Measurements from ENCODE around the gene CREB3L1. TPM values are rescaled to one million over a fixed set of nuclear protein-coding genes. Genes with fewer than 3 reads are reported as not detected.
"Not testable (repeated sequence)": the region's sequence is repeated elsewhere in the genome, so short reads cannot be mapped to it uniquely, and the experiment has no call there.

Gene CREB3L1
- total RNA-seq, 2 donors from 2014 or later: not detected

- no peaks in the 10 kb centered on the region for H3K9me3 Mint-ChIP-seq
- no peak overlapping the region for H3K27ac Mint-ChIP-seq
- no peaks in the 10 kb centered on the region for H3K36me3 Mint-ChIP-seq
- H3K4me1 Mint-ChIP-seq (ENCODE audit: low read depth in 2 of 2): no peaks in the 10 kb centered on the region
- ATAC-seq: peak; percentile 24 to 33
- DNase-seq (ENCODE audit: low spot score): no peak
- no peak overlapping the region for H3K4me3 Mint-ChIP-seq
- H3K27me3 Mint-ChIP-seq: peaks cover 0 to 3% of the 10 kb centered on the region in 2 donors
Observed at GRCh38 chr11:46253258-46254132, 24.0 kb upstream of the CREB3L1 start.

- H3K36me3 Mint-ChIP-seq: no peaks in the 10 kb centered on the region
- ATAC-seq: no peak
Observed at GRCh38 chr11:46254133-46254491, 23.4 kb upstream of the CREB3L1 start.

GRCh38 chr11:46256540-46257001 lies 20.9 kb upstream of the CREB3L1 start:
- Mint-ChIP-seq H3K27me3 (peaks cover 0 to 3% of the 10 kb centered on the region in 2 donors), H3K36me3 (no peaks in the 10 kb centered on the region), H3K4me1 (ENCODE audit: low read depth in 2 of 2) (no peaks in the 10 kb centered on the region), H3K9me3 (no peaks in the 10 kb centered on the region), H3K27ac (no peak overlapping the region), H3K4me3 (no peak overlapping the region)
- DNase-seq (ENCODE audit: low spot score): no peak
- no peak for ATAC-seq

More at GRCh38 chr11:46254133-46254491, 23.4 kb upstream of the CREB3L1 start:
- H3K27me3 Mint-ChIP-seq: peaks cover 0 to 3% of the 10 kb centered on the region in 2 donors
- H3K27ac Mint-ChIP-seq: no peak overlapping the region
- no peaks in the 10 kb centered on the region for H3K4me1 Mint-ChIP-seq (ENCODE audit: low read depth in 2 of 2)
- no peaks in the 10 kb centered on the region for H3K9me3 Mint-ChIP-seq
- H3K4me3 Mint-ChIP-seq: no peak overlapping the region
- peak; percentile 57 for DNase-seq (ENCODE audit: low spot score)

- H3K4me1 Mint-ChIP-seq (ENCODE audit: low read depth in 2 of 2); H3K27ac Mint-ChIP-seq; H3K27me3 Mint-ChIP-seq; ATAC-seq; H3K36me3 Mint-ChIP-seq; H3K4me3 Mint-ChIP-seq; H3K9me3 Mint-ChIP-seq; DNase-seq (ENCODE audit: low spot score): not testable (repeated sequence)
Observed at GRCh38 chr11:46259347-46259746, 18.1 kb upstream of the CREB3L1 start.

GRCh38 chr11:46259971-46260560 lies 17.4 kb upstream of the CREB3L1 start:
- Mint-ChIP-seq H3K4me3 (no peak overlapping the region), H3K27ac (no peak overlapping the region), H3K4me1 (ENCODE audit: low read depth in 2 of 2) (no peaks in the 10 kb centered on the region), H3K9me3 (no peaks in the 10 kb centered on the region), H3K36me3 (no peaks in the 10 kb centered on the region), H3K27me3 (no peaks in the 10 kb centered on the region)
- ATAC-seq (no peak), DNase-seq (ENCODE audit: low spot score) (no peak)

GRCh38 chr11:46263120-46263519 lies 14.3 kb upstream of the CREB3L1 start:
- ATAC-seq: no peak
- DNase-seq (ENCODE audit: low spot score): no peak
- Mint-ChIP-seq H3K4me1 (ENCODE audit: low read depth in 2 of 2) (no peaks in the 10 kb centered on the region), H3K4me3 (no peak overlapping the region), H3K27me3 (peaks cover 6% of the 10 kb centered on the region in 2 donors), H3K27ac (no peak overlapping the region), H3K9me3 (no peaks in the 10 kb centered on the region), H3K36me3 (no peaks in the 10 kb centered on the region)

GRCh38 chr11:46264030-46264429 lies 13.4 kb upstream of the CREB3L1 start:
- Mint-ChIP-seq H3K27ac (no peak overlapping the region), H3K4me1 (ENCODE audit: low read depth in 2 of 2) (no peaks in the 10 kb centered on the region), H3K27me3 (peaks cover 6 to 7% of the 10 kb centered on the region in 2 donors), H3K9me3 (no peaks in the 10 kb centered on the region), H3K36me3 (no peaks in the 10 kb centered on the region), H3K4me3 (no peak overlapping the region)
- ATAC-seq (no peak), DNase-seq (ENCODE audit: low spot score) (no peak)

GRCh38 chr11:46264976-46265375 lies 12.5 kb upstream of the CREB3L1 start:
- no peaks in the 10 kb centered on the region for H3K4me1 Mint-ChIP-seq (ENCODE audit: low read depth in 2 of 2)
- no peak overlapping the region for H3K4me3 Mint-ChIP-seq
- ATAC-seq (no peak), DNase-seq (ENCODE audit: low spot score) (peak; percentile 38)
- H3K27me3 Mint-ChIP-seq: peaks cover 6 to 7% of the 10 kb centered on the region in 2 donors
- H3K36me3 Mint-ChIP-seq: no peaks in the 10 kb centered on the region
- no peaks in the 10 kb centered on the region for H3K9me3 Mint-ChIP-seq
- H3K27ac Mint-ChIP-seq: no peak overlapping the region

- Mint-ChIP-seq H3K4me3 (no peak overlapping the region), H3K36me3 (no peaks in the 10 kb centered on the region), H3K9me3 (no peaks in the 10 kb centered on the region), H3K4me1 (ENCODE audit: low read depth in 2 of 2) (no peaks in the 10 kb centered on the region), H3K27me3 (peaks cover 6 to 7% of the 10 kb centered on the region in 2 donors), H3K27ac (no peak overlapping the region)
- ATAC-seq: no peak
- peak; percentile 28 for DNase-seq (ENCODE audit: low spot score)
Observed at GRCh38 chr11:46265764-46266163, 11.7 kb upstream of the CREB3L1 start.

- no peaks in the 10 kb centered on the region for H3K4me1 Mint-ChIP-seq (ENCODE audit: low read depth in 2 of 2)
- no peak for ATAC-seq
- no peak for DNase-seq (ENCODE audit: low spot score)
- H3K36me3 Mint-ChIP-seq: no peaks in the 10 kb centered on the region
- H3K4me3 Mint-ChIP-seq: no peak overlapping the region
- H3K27me3 Mint-ChIP-seq: peaks cover 6 to 7% of the 10 kb centered on the region in 2 donors
- H3K9me3 Mint-ChIP-seq: no peaks in the 10 kb centered on the region
- no peak overlapping the region for H3K27ac Mint-ChIP-seq
Observed at GRCh38 chr11:46267930-46268329, 9.5 kb upstream of the CREB3L1 start.

GRCh38 chr11:46270684-46271083 lies 6.8 kb upstream of the CREB3L1 start:
- DNase-seq (ENCODE audit: low spot score): peak; percentile 20
- Mint-ChIP-seq H3K36me3 (no peaks in the 10 kb centered on the region), H3K4me1 (ENCODE audit: low read depth in 2 of 2) (no peaks in the 10 kb centered on the region)

GRCh38 chr11:46271407-46271806 lies 6.1 kb upstream of the CREB3L1 start:
- Mint-ChIP-seq H3K36me3 (no peaks in the 10 kb centered on the region), H3K4me3 (no peak overlapping the region), H3K27ac (no peak overlapping the region), H3K9me3 (no peaks in the 10 kb centered on the region), H3K4me1 (ENCODE audit: low read depth in 2 of 2) (no peaks in the 10 kb centered on the region), H3K27me3 (peaks cover 5 to 8% of the 10 kb centered on the region in 2 donors)
- ATAC-seq (no peak), DNase-seq (ENCODE audit: low spot score) (peak; percentile 6)

More at GRCh38 chr11:46270684-46271083, 6.8 kb upstream of the CREB3L1 start:
- H3K27me3 Mint-ChIP-seq: peaks cover 5 to 7% of the 10 kb centered on the region in 2 donors
- H3K27ac Mint-ChIP-seq: no peak overlapping the region
- H3K9me3 Mint-ChIP-seq: no peaks in the 10 kb centered on the region
- ATAC-seq: no peak
- H3K4me3 Mint-ChIP-seq: no peak overlapping the region

GRCh38 chr11:46271875-46272815 lies 5.3 kb upstream of the CREB3L1 start:
- no peaks in the 10 kb centered on the region for H3K36me3 Mint-ChIP-seq
- no peaks in the 10 kb centered on the region for H3K4me1 Mint-ChIP-seq (ENCODE audit: low read depth in 2 of 2)
- peaks cover 10 to 16% of the 10 kb centered on the region in 2 donors for H3K27me3 Mint-ChIP-seq
- H3K9me3 Mint-ChIP-seq: no peaks in the 10 kb centered on the region
- H3K27ac Mint-ChIP-seq: no peak overlapping the region
- DNase-seq (ENCODE audit: low spot score) (peak; percentile 45), ATAC-seq (no peak)
- no peak overlapping the region for H3K4me3 Mint-ChIP-seq
